Measurements from ENCODE around the gene OLA1. TPM values are rescaled to one million over a fixed set of nuclear protein-coding genes. Genes with fewer than 3 reads are reported as not detected.

Gene OLA1
- total RNA-seq, 1 experiment from 2014 or later: 126 TPM

GRCh38 chr2:174070281-174070680 lies 178.1 kb downstream of the OLA1 start:
- no peak overlapping the region for H3K27ac ChIP-seq (ENCODE audit: low read length)
- BruUV-seq (replicated peaks): no TSS peak
- no peaks in the 10 kb centered on the region for H3K9me3 ChIP-seq (ENCODE audit: control insufficient read depth, insufficient read depth, low read depth, low read length)
- TF ChIP-seq SIN3A (IDR thresholded peaks at IDR 0.05; ENCODE audit: borderline replicate concordance, insufficient read depth, low read depth, low read length) (no peak), POLR2AphosphoS5 (IDR thresholded peaks at IDR 0.05; ENCODE audit: low read depth, low read length) (no peak), TCF7L2 (IDR thresholded peaks at IDR 0.05; ENCODE audit: low read depth, low read length) (no peak), REST (IDR thresholded peaks at IDR 0.05; ENCODE audit: insufficient read depth in 1 of 2, low read depth in 2 of 2, low read length in 1 of 2) (no peak)
- CTCF ChIA-PET: no interaction called here
- in situ Hi-C loops (cut with HindIII; ENCODE audit: low pct_unique_long_range_greater_than_20kb, low sequenced_read_pairs): no loop called here
- H3K4me3 ChIP-seq (ENCODE audit: low read depth in 2 of 2, low read length in 2 of 2): no peak overlapping the region
- H3K27me3 ChIP-seq (ENCODE audit: control insufficient read depth, insufficient read depth, low read length): no peaks in the 10 kb centered on the region
- intact Hi-C loops (cut with micrococcal nuclease; ENCODE audit: unreplicated experiment): no loop called here
- H3K4me1 ChIP-seq (ENCODE audit: control insufficient read depth, insufficient read depth, low read length): no peaks in the 10 kb centered on the region
- DNase-seq (ENCODE audit: low read depth, low spot score) (no peak), ATAC-seq (0 out of 2 replicates have a peak, but pooled peaks have one; percentile 56)
- POLR2A ChIA-PET: no interaction called here
- peaks cover 3% of the 10 kb centered on the region; the same call in 1 of the 2 replicates for H3K36me3 ChIP-seq (ENCODE audit: control insufficient read depth, insufficient read depth, low read length)

- intact Hi-C loops (cut with micrococcal nuclease; ENCODE audit: unreplicated experiment): loop anchor here (10.0 kb wide), 1 partner anchor 277 kb away; no protein-coding TSS in a partner anchor
- DNase-seq (ENCODE audit: low read depth, low spot score): no peak
Measured at GRCh38 chr2:174067815-174068214, 180.5 kb downstream of the OLA1 start.

More at GRCh38 chr2:174067815-174068214, 180.5 kb downstream of the OLA1 start:
- TF ChIP-seq POLR2AphosphoS5 (IDR thresholded peaks at IDR 0.05; ENCODE audit: low read depth, low read length) (no peak), REST (IDR thresholded peaks at IDR 0.05; ENCODE audit: insufficient read depth in 1 of 2, low read depth in 2 of 2, low read length in 1 of 2) (no peak), CTCF (IDR thresholded peaks at IDR 0.05) (no peak), TCF7L2 (IDR thresholded peaks at IDR 0.05; ENCODE audit: low read depth, low read length) (no peak), SIN3A (IDR thresholded peaks at IDR 0.05; ENCODE audit: borderline replicate concordance, insufficient read depth, low read depth, low read length) (no peak)
- ChIA-PET POLR2A (no interaction called here), CTCF (interaction anchor here (0.7 kb wide), 1 partner anchor 31 kb away, joined by 3 read pairs; no protein-coding TSS in a partner anchor)
- no peak for ATAC-seq
- no peaks in the 10 kb centered on the region for H3K4me1 ChIP-seq (ENCODE audit: control insufficient read depth, insufficient read depth, low read length)
- in situ Hi-C loops (cut with HindIII; ENCODE audit: low pct_unique_long_range_greater_than_20kb, low sequenced_read_pairs): no loop called here
- H3K27me3 ChIP-seq (ENCODE audit: control insufficient read depth, insufficient read depth, low read length): no peaks in the 10 kb centered on the region
- no peaks in the 10 kb centered on the region for H3K36me3 ChIP-seq (ENCODE audit: control insufficient read depth, insufficient read depth, low read length)
- H3K9me3 ChIP-seq (ENCODE audit: control insufficient read depth, insufficient read depth, low read depth, low read length): no peaks in the 10 kb centered on the region
- BruUV-seq (replicated peaks): no TSS peak
- H3K27ac ChIP-seq (ENCODE audit: low read length): no peak overlapping the region
- no peak overlapping the region for H3K4me3 ChIP-seq (ENCODE audit: low read depth in 2 of 2, low read length in 2 of 2)
